Erythroblast (primary cell): Measurements from ENCODE around the gene CDC34.

Source experiments
- GATA1 ChIP-seq: IDR thresholded peaks from 2 replicates; pipeline ENCODE4 v1.6.1; 2011; ENCODE audit warnings: low read depth, mild to moderate bottlenecking, control low read depth, low read length, moderate library complexity
- POLR2A ChIP-seq: IDR thresholded peaks from 2 replicates; pipeline ENCODE4 v1.6.1; 2011; ENCODE audit warnings: mild to moderate bottlenecking, low read length

GRCh38 chr19:531753-532560 lies at the start of gene CDC34:
- TF ChIP-seq GATA1: no peak
- peak; percentile 48 for TF ChIP-seq POLR2A
